ENCODE results near the gene IP6K3. TPM values are rescaled to one million over a fixed set of nuclear protein-coding genes. Genes with fewer than 3 reads are reported as not detected.

The IP6K3 gene
- total RNA-seq, 5 donors from 2014 or later (not counting 1 experiment from before 2014, with no cell fraction given): not detected

DNA sequence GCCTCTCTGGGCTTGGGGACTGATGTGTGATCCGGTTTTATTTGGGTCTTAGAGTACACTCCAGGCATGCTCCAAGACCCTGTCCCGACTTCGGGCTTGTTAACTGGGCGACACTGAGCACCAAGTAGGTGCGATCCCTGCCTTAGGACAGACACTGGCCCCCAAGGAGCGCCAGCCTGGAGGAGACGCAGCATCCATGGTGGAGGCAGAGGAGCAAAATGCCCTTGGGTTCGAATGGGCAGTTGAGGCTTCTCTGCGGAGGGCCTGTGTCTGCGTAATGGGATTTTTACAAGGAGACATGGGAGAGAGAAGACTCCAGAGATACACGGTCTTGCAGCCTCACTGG, 42.8 kb upstream of the IP6K3 start:
- POLR2A ChIA-PET: no interaction called here
- CTCF ChIA-PET: no interaction called here

DNA sequence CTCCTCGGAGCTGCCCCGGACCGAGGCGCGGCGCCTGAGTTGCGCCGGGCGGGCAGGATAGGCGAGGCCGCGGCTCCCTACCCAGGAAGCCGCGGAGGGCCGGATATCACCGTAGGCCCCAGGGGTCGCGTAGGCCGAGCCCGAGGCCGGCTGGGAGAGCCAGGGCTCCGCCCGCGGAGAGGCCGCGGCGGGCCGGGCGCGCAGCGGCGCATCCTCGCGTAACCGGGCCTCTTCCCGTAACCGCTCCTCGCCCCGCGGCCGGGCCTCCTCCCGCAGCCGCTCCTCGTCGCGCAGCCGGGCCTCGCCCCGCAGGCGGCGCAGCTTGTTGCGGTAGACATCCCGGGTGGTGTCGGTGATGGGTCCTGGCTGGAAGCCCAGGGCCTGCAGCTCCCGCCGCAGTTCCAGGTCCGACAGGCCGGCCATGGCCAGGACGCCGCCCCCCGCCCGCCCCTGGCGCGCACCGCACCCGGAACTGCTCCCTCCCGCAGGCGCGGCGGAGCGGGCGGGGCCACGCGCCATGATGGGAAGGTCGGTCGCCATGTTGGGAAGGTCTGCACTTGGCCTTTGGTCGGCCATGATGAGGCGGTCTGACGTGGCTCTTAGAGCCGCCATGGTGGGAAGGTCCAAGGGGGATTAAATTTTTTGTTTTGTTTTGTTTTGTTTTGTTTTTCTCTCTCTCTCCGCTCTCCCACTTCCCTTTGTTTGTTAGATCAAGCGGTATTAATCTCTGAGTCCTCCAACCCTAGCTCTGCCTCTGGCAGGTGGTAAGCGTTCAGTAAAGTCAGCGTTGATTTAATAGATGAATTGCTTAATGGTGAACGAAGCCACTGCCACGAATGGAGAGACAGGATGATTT, 42.2 kb upstream of the IP6K3 start, which contains the start of gene LEMD2:
Gene LEMD2 (minus strand): TSS at position 437 of the 856 bp plus-strand sequence. CDS start 14 bp downstream, at position 423.
- WGBS (ENCODE audit: insufficient coverage): 2% methylated on average over 80 of the region's 86 CpGs
- peak; percentile 81 to 96 (median 88) for DNase-seq
- peak within 1 kb of the TSS; percentile 71 for H3K27ac ChIP-seq (ENCODE audit: low read length)
- H3K36me3 ChIP-seq (ENCODE audit: control insufficient read depth in 2 of 2, extremely low read depth in 1 of 2, insufficient read depth in 1 of 2, low read length in 1 of 2): peaks cover 4 to 13% of the 10 kb centered on the region in 2 donors
- peaks cover 20% of the 10 kb centered on the region for H3K36me3 Mint-ChIP-seq
- H3K4me1 Mint-ChIP-seq: peaks cover 46 to 53% (median 48%) of the 10 kb centered on the region in 3 donors
- peaks cover 0 to 4% of the 10 kb centered on the region in 2 donors for H3K27me3 Mint-ChIP-seq
- H3K4me1 ChIP-seq (ENCODE audit: control insufficient read depth in 1 of 2, extremely low read depth in 1 of 2, insufficient read depth in 2 of 2, low read length in 2 of 2): peaks cover 17 to 41% of the 10 kb centered on the region in 2 experiments
- ChIA-PET POLR2A (no interaction called here), CTCF (interaction anchor here in 1 of 2 donors (1.1 kb wide), 1 partner anchor 17 kb away, joined by 3 read pairs; no protein-coding TSS in a partner anchor)
- peak within 1 kb of the TSS; percentile 44 to 56 for H3K4me3 ChIP-seq (ENCODE audit: control insufficient read depth in 1 of 2, extremely low read depth in 1 of 2, low read length in 1 of 2)
- ATAC-seq (replicated peaks in 1 of 4): peak; percentile 89 to 92 (median 92)
- H3K27ac Mint-ChIP-seq: peak within 1 kb of the TSS; percentile 95 to 97
- no peaks in the 10 kb centered on the region for H3K9me3 Mint-ChIP-seq
- H3K27me3 ChIP-seq (replicated peaks in 1 of 2; ENCODE audit: control insufficient read depth in 2 of 2, extremely low read depth in 1 of 2, insufficient read depth in 2 of 2, low read length in 1 of 2): peaks cover 0 to 8% of the 10 kb centered on the region in 2 experiments
- no peaks in the 10 kb centered on the region for H3K9me3 ChIP-seq
- H3K4me3 Mint-ChIP-seq: peak within 1 kb of the TSS; percentile 90 to 94 (median 94)

More for the DNA sequence above, 42.8 kb upstream of the IP6K3 start:
- no peaks in the 10 kb centered on the region for H3K9me3 ChIP-seq
- H3K4me1 Mint-ChIP-seq: peaks cover 43 to 47% (median 45%) of the 10 kb centered on the region in 3 donors
- DNase-seq (no peak), ATAC-seq (replicated peaks in 1 of 4) (no peak)
- H3K36me3 ChIP-seq (ENCODE audit: control insufficient read depth in 2 of 2, extremely low read depth in 1 of 2, insufficient read depth in 1 of 2, low read length in 1 of 2): peaks cover 3 to 8% of the 10 kb centered on the region in 2 donors
- peak overlapping the region; percentile 77 to 81 (median 79) for H3K4me3 Mint-ChIP-seq
- no peak overlapping the region for H3K4me3 ChIP-seq (ENCODE audit: control insufficient read depth in 1 of 2, extremely low read depth in 1 of 2, low read length in 1 of 2)
- H3K27me3 Mint-ChIP-seq: peaks cover 0 to 4% of the 10 kb centered on the region in 2 donors
- peaks cover 0 to 8% of the 10 kb centered on the region in 2 experiments for H3K27me3 ChIP-seq (replicated peaks in 1 of 2; ENCODE audit: control insufficient read depth in 2 of 2, extremely low read depth in 1 of 2, insufficient read depth in 2 of 2, low read length in 1 of 2)
- no peaks in the 10 kb centered on the region for H3K9me3 Mint-ChIP-seq
- 91% methylated on average over 7 of the region's 11 CpGs for WGBS (ENCODE audit: insufficient coverage)
- peak overlapping the region; percentile 72 to 88 for H3K27ac Mint-ChIP-seq
- no peak overlapping the region for H3K27ac ChIP-seq (ENCODE audit: low read length)
- H3K4me1 ChIP-seq (ENCODE audit: control insufficient read depth in 1 of 2, extremely low read depth in 1 of 2, insufficient read depth in 2 of 2, low read length in 2 of 2): peaks cover 17 to 39% of the 10 kb centered on the region in 2 experiments
- H3K36me3 Mint-ChIP-seq: peaks cover 17% of the 10 kb centered on the region

DNA sequence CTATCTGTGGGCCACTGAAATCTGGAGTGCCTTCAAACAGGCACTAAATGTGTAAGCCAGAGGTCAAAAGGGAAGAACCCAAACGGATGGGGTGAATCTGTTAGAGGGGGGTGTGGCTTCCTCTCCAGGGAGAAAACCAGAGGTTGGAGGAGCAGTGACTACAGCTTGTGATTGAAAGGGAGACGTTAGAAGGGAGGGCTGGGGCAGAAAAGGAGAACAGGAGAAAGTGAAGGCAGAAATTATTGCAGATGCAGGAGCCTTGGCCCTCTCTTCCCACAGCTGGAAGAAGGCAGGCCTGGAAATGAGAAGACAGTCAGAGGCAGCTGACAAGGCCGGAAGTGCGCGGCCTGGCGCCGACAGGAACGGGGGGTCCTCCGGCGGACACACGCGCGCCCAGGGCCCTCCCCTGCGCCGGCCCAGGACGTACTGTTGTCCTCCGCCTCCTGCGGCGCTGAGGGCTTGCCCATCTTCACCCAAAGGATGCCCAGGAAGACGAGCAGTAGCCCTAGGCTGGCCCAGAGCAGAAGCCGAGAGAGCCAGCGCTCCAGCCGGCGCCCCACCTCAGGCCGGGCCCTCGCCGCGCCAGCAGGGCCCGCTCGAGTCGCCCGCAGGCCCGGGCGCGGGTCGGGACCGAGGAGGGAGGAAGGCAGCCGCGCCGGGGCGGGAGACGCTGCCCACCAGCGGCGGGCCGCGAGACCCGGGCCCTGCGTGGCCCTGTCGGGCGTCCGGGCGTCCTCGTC, 41.4 kb upstream of the IP6K3 start:
- Histone ChIP-seq H3K4me3 (ENCODE audit: control insufficient read depth in 1 of 2, extremely low read depth in 1 of 2, low read length in 1 of 2) (peak overlapping the region; percentile 44 to 56), H3K4me1 (ENCODE audit: control insufficient read depth in 1 of 2, extremely low read depth in 1 of 2, insufficient read depth in 2 of 2, low read length in 2 of 2) (peaks cover 17 to 41% of the 10 kb centered on the region in 2 experiments), H3K36me3 (ENCODE audit: control insufficient read depth in 2 of 2, extremely low read depth in 1 of 2, insufficient read depth in 1 of 2, low read length in 1 of 2) (peaks cover 4 to 21% of the 10 kb centered on the region in 2 donors), H3K27me3 (replicated peaks in 1 of 2; ENCODE audit: control insufficient read depth in 2 of 2, extremely low read depth in 1 of 2, insufficient read depth in 2 of 2, low read length in 1 of 2) (peaks cover 0 to 2% of the 10 kb centered on the region in 2 experiments), H3K9me3 (no peaks in the 10 kb centered on the region), H3K27ac (ENCODE audit: low read length) (peak overlapping the region; percentile 71)
- WGBS (ENCODE audit: insufficient coverage): under 1% methylated on average over 52 of the region's 53 CpGs
- peak overlapping the region; percentile 95 to 97 for H3K27ac Mint-ChIP-seq
- ChIA-PET POLR2A (no interaction called here), CTCF (interaction anchor here in 1 of 2 donors (1.1 kb wide), 1 partner anchor 16 kb away, joined by 3 read pairs; no protein-coding TSS in a partner anchor)
- peaks cover 53 to 60% (median 54%) of the 10 kb centered on the region in 3 donors for H3K4me1 Mint-ChIP-seq
- H3K27me3 Mint-ChIP-seq: no peaks in the 10 kb centered on the region
- no peaks in the 10 kb centered on the region for H3K9me3 Mint-ChIP-seq
- peak; percentile 45 to 54 (median 46) for ATAC-seq (replicated peaks in 1 of 4)
- H3K4me3 Mint-ChIP-seq: peak overlapping the region; percentile 90 to 94 (median 94)
- peaks cover 27% of the 10 kb centered on the region for H3K36me3 Mint-ChIP-seq
- peak; percentile 16 to 71 (median 34) for DNase-seq

- Mint-ChIP-seq H3K9me3 (no peaks in the 10 kb centered on the region), H3K27ac (peak overlapping the region; percentile 95 to 97), H3K4me3 (peak overlapping the region; percentile 90 to 94 (median 94)), H3K4me1 (peaks cover 54 to 60% (median 55%) of the 10 kb centered on the region in 3 donors), H3K36me3 (peaks cover 32% of the 10 kb centered on the region), H3K27me3 (no peaks in the 10 kb centered on the region)
- peaks cover 4 to 28% of the 10 kb centered on the region in 2 donors for H3K36me3 ChIP-seq (ENCODE audit: control insufficient read depth in 2 of 2, extremely low read depth in 1 of 2, insufficient read depth in 1 of 2, low read length in 1 of 2)
- H3K4me3 ChIP-seq (ENCODE audit: control insufficient read depth in 1 of 2, extremely low read depth in 1 of 2, low read length in 1 of 2): peak overlapping the region; percentile 44 to 56
- peak overlapping the region; percentile 71 for H3K27ac ChIP-seq (ENCODE audit: low read length)
- POLR2A ChIA-PET: no interaction called here
- no peaks in the 10 kb centered on the region for H3K27me3 ChIP-seq (replicated peaks in 1 of 2; ENCODE audit: control insufficient read depth in 2 of 2, extremely low read depth in 1 of 2, insufficient read depth in 2 of 2, low read length in 1 of 2)
- no peaks in the 10 kb centered on the region for H3K9me3 ChIP-seq
- CTCF ChIA-PET: interaction anchor here in 1 of 2 donors (1.1 kb wide), 1 partner anchor 16 kb away, joined by 3 read pairs; no protein-coding TSS in a partner anchor
- DNase-seq: no peak
- 88% methylated on average over 3 of the region's 7 CpGs for WGBS (ENCODE audit: insufficient coverage)
- ATAC-seq (replicated peaks in 1 of 4): no peak
- H3K4me1 ChIP-seq (ENCODE audit: control insufficient read depth in 1 of 2, extremely low read depth in 1 of 2, insufficient read depth in 2 of 2, low read length in 2 of 2): peaks cover 17 to 41% of the 10 kb centered on the region in 2 experiments
Observed at GRCh38 chr6:33787346-33787953, 40.7 kb upstream of the IP6K3 start.

DNA sequence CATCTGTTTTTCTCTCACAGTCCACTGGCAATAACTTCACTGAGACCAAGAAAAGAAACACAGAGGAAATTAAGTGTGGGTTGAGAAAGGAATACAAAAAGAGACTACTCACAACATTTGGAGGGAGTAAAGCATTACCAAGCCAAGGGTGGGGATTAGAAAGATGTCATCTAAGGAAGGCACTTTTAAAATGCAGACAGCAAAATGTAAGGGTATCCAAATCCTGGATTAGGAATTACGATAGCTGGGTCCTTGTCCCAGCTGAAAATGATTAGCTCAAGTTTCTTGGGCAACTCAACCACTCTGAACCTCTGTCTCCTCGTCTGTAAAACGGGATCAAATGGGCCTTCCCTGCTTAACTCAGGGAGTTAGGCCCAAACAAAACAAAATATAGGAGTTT, 40.0 kb upstream of the IP6K3 start:
- Mint-ChIP-seq H3K4me3 (peak overlapping the region; percentile 90 to 94 (median 94)), H3K4me1 (peaks cover 56 to 64% (median 62%) of the 10 kb centered on the region in 3 donors), H3K36me3 (peaks cover 37% of the 10 kb centered on the region), H3K27me3 (no peaks in the 10 kb centered on the region), H3K9me3 (no peaks in the 10 kb centered on the region), H3K27ac (peak overlapping the region; percentile 46 to 97)
- Histone ChIP-seq H3K27ac (ENCODE audit: low read length) (no peak overlapping the region), H3K36me3 (ENCODE audit: control insufficient read depth in 2 of 2, extremely low read depth in 1 of 2, insufficient read depth in 1 of 2, low read length in 1 of 2) (peaks cover 9 to 35% of the 10 kb centered on the region in 2 donors), H3K4me3 (ENCODE audit: control insufficient read depth in 1 of 2, extremely low read depth in 1 of 2, low read length in 1 of 2) (no peak overlapping the region), H3K9me3 (no peaks in the 10 kb centered on the region), H3K4me1 (ENCODE audit: control insufficient read depth in 1 of 2, extremely low read depth in 1 of 2, insufficient read depth in 2 of 2, low read length in 2 of 2) (peaks cover 17 to 41% of the 10 kb centered on the region in 2 experiments), H3K27me3 (replicated peaks in 1 of 2; ENCODE audit: control insufficient read depth in 2 of 2, extremely low read depth in 1 of 2, insufficient read depth in 2 of 2, low read length in 1 of 2) (no peaks in the 10 kb centered on the region)
- DNase-seq: no peak
- POLR2A ChIA-PET: interaction anchor here in 1 of 2 donors (0.5 kb wide), 1 partner anchor 102 kb away, joined by 3 read pairs; no protein-coding TSS in a partner anchor
- WGBS (ENCODE audit: insufficient coverage): 100% methylated on average over 1 of the region's 3 CpGs
- CTCF ChIA-PET: no interaction called here
- ATAC-seq (replicated peaks in 1 of 4): no peak
